A673 (cell line): Measurements from ENCODE around the gene TXNDC12.

Experiments used
- CTCF ChIP-seq: fragments of 300-800, 200-600 bp; sonication (generic); conservative IDR thresholded peaks from 2 replicates; pipeline ENCODE4 v1.5.1; 2017; ENCODE audit warnings: low read depth, mild to moderate bottlenecking, antibody characterized with exemption, low read length, moderate library complexity, mixed read lengths
- EZH2 ChIP-seq: fragments of 200-600 bp; sonication (generic); IDR thresholded peaks from 2 replicates; pipeline ENCODE4 v1.6.1; 2017; ENCODE audit warnings: borderline replicate concordance, low read depth, mild to moderate bottlenecking, mixed read lengths, antibody characterized with exemption, low read length; ENCODE audit not compliant: poor library complexity, severe bottlenecking

- TF ChIP-seq CTCF (no peak), EZH2 (no peak)
These were observed 9.8 kb downstream of the TXNDC12 start for GRCh38 chr1:52045236-52045635.
